ENCODE measurements around the gene TCAIM.

Gene TCAIM

GRCh38 chr3:44454258-44454657 lies 115.7 kb downstream of the TCAIM start:
- no peak for DNase-seq

- no peak for DNase-seq
Measured at GRCh38 chr3:44455318-44455717, 116.8 kb downstream of the TCAIM start.
